ENCODE measurements around the gene BAIAP3.

GRCh38 chr16:1347962-1348361 lies 14.5 kb downstream of the BAIAP3 start:
- TF ChIP-seq POLR2AphosphoS5 (IDR thresholded peaks at IDR 0.05), result no peak
- TF ChIP-seq CTCF (IDR thresholded peaks at IDR 0.05), result no peak
- no peak for TF ChIP-seq POLR2A (IDR thresholded peaks at IDR 0.05; ENCODE audit: low read depth)

Measured in esophagus muscularis mucosa (tissue), 3 donors.